Activated T-cell treated with anti-CD3 and anti-CD28 coated beads, Interleukin-2, amount 50 U/mL, for 72 hours (primary cell): ENCODE data around the gene JRKL. TPM values are rescaled to one million over a fixed set of nuclear protein-coding genes. Genes with fewer than 3 reads are reported as not detected.
A peak's percentile ranks its signal among the peaks of the same experiment; 100 is the strongest.
"Not testable (repeated sequence)": the region's sequence is repeated elsewhere in the genome, so short reads cannot be mapped to it uniquely, and the experiment has no call there.

Experiments used
- ATAC-seq, 2 donors: fragments of 150-1000 bp; cut with Tn5 transposase; replicated peaks in 1 of 2; 2 replicates each; pipeline ENCODE4 v1.10.0; 2021; ENCODE audit warnings: moderate library complexity in 2 of 2, mild to moderate bottlenecking in 1 of 2
- DNase-seq, 2 donors: peaks; one replicate each; pipeline ENCODE4 v3.0.0; 2021 to 2022; ENCODE audit warnings: mixed read lengths in 1 of 2
- H3K27ac Mint-ChIP-seq: one replicate; pipeline ENCODE4 v1.8.0; 2022; ENCODE audit warnings: mild to moderate bottlenecking, moderate library complexity, mixed read lengths
- H3K27me3 Mint-ChIP-seq: one replicate; pipeline ENCODE4 v1.8.0; 2022; ENCODE audit warnings: low read depth, mixed read lengths
- H3K36me3 Mint-ChIP-seq, 2 donors: one replicate each; pipeline ENCODE4 v1.8.0; 2022; ENCODE audit warnings: mixed read lengths in 2 of 2, mild to moderate bottlenecking in 1 of 2; ENCODE audit not compliant: insufficient read depth in 2 of 2
- H3K4me1 Mint-ChIP-seq: one replicate; pipeline ENCODE4 v1.8.0; 2022; ENCODE audit warnings: low read depth, mixed read lengths
- H3K4me3 Mint-ChIP-seq, 2 donors: one replicate each; pipeline ENCODE4 v1.8.0; 2022; ENCODE audit warnings: mild to moderate bottlenecking in 2 of 2, mixed read lengths in 2 of 2, moderate library complexity in 2 of 2
- H3K9me3 Mint-ChIP-seq, 2 donors: one replicate each; pipeline ENCODE4 v1.8.0; 2022; ENCODE audit warnings: mixed read lengths in 2 of 2
- total RNA-seq, 2 donors: library from RNA; stranded (reverse); gene quantifications; one replicate each; pipeline ENCODE4 v1.2.3, GENCODE V29; 2022

JRKL gene
- total RNA-seq, 2 donors from 2014 or later = 10.6 to 11.0 TPM

GRCh38 chr11:96412761-96413381, 23.1 kb downstream of the JRKL start:
- Mint-ChIP-seq H3K27ac (no peak overlapping the region), H3K9me3 (no peaks in the 10 kb centered on the region), H3K27me3 (peaks cover 32% of the 10 kb centered on the region), H3K4me1 (peaks cover 10% of the 10 kb centered on the region), H3K4me3 (no peak overlapping the region), H3K36me3 (peaks cover 0 to 3% of the 10 kb centered on the region in 2 donors)
- DNase-seq (no peak), ATAC-seq (no peak)

- ATAC-seq (no peak), DNase-seq (no peak)
- Mint-ChIP-seq H3K4me3 (no peak overlapping the region), H3K27ac (no peak overlapping the region), H3K27me3 (peaks cover 38% of the 10 kb centered on the region), H3K36me3 (peaks cover 0 to 3% of the 10 kb centered on the region in 2 donors), H3K9me3 (no peaks in the 10 kb centered on the region), H3K4me1 (peaks cover 10% of the 10 kb centered on the region)
These were observed 23.6 kb downstream of the JRKL start for GRCh38 chr11:96413408-96413807.

- Mint-ChIP-seq H3K36me3 (no peaks in the 10 kb centered on the region), H3K27ac (no peak overlapping the region), H3K27me3 (peaks cover 43% of the 10 kb centered on the region), H3K9me3 (no peaks in the 10 kb centered on the region), H3K4me3 (no peak overlapping the region), H3K4me1 (peaks cover 16% of the 10 kb centered on the region)
- DNase-seq (no peak), ATAC-seq (peak; percentile 36 to 46)
These were observed 34.9 kb downstream of the JRKL start for GRCh38 chr11:96424693-96425092.

GRCh38 chr11:96430668-96431067, 40.9 kb downstream of the JRKL start:
- Mint-ChIP-seq H3K27me3 (peaks cover 57% of the 10 kb centered on the region), H3K36me3 (peaks cover 0 to 4% of the 10 kb centered on the region in 2 donors), H3K27ac (no peak overlapping the region), H3K4me1 (peaks cover under 1% of the 10 kb centered on the region), H3K4me3 (no peak overlapping the region), H3K9me3 (no peaks in the 10 kb centered on the region)
- ATAC-seq (no peak), DNase-seq (no peak)

GRCh38 chr11:96432654-96433053, 42.8 kb downstream of the JRKL start:
- not testable (repeated sequence) for ATAC-seq, H3K27ac Mint-ChIP-seq, H3K9me3 Mint-ChIP-seq, H3K4me3 Mint-ChIP-seq, H3K36me3 Mint-ChIP-seq, DNase-seq, H3K4me1 Mint-ChIP-seq
- peaks cover 74% of the 10 kb centered on the region for H3K27me3 Mint-ChIP-seq

Other genes with a start within 250 kb of the JRKL start
- 10 to 100 TPM; 30.5 to 34.6 TPM for gene MAML2, start 46.8 kb upstream of the JRKL start, total RNA-seq
- gene CCDC82, start 101 bp upstream of the JRKL start, total RNA-seq = 10 to 100 TPM; 44.6 to 55.3 TPM